Stomach (tissue), 4 donors: ENCODE data around the gene FZD7.

Source experiments
- POLR2A ChIP-seq, 4 donors: fragments of 450-650 bp; IDR thresholded peaks; one replicate each; pipeline ENCODE4 v1.6.1; 2016; ENCODE audit warnings: antibody characterized with exemption in 4 of 4, control low read depth in 2 of 4, mild to moderate bottlenecking in 1 of 4, moderate library complexity in 1 of 4
- TF ChIP-seq, protein P1 (sequence below), 7 experiments: fragments of 450-650 bp in 4 of 7; fragments of 200-600 bp in 3 of 7; sonication (generic) in 3 of 7; IDR thresholded peaks; one replicate each; pipeline ENCODE4 v1.5.1; 2016 to 2019; ENCODE audit warnings: antibody characterized with exemption in 7 of 7, control low read depth in 2 of 7, mild to moderate bottlenecking in 1 of 7

DNA sequence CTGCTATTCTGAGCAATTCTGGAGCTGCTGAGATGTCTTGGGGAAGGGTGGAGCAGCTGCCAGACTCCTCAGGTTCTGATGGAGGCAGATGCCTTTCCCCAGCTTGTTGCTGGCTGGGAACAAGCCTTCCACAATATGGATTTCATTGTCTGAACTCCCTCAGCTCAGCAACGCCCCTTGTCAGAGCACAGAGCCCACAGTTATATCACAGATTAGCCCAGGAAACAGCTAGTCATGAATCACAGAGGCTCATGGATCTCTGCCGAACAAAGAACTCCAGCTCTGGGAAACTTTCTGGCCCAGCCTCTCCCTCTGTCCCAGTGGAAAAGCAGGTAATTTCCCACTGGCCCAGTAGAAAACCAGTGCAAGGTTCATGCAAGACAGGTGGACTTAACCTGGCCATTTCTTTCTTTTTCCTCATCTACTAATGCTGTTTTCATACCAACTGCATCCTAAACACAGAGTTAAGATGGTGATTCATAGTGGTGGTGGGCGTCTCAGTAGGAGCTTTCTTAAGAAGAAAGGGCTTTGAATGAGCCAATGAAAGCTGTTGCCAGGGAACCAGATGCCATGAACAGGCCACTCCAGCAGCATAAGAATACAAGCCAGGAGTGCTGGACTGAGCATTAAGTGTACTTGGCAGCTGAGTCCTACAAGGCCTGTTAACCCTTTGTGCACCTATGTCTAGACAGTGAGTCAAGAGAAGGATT is 30.7 kb downstream of the FZD7 start:
- no peak for TF ChIP-seq POLR2A (IDR thresholded peaks at IDR 0.05)
- TF ChIP-seq, protein P1, sequence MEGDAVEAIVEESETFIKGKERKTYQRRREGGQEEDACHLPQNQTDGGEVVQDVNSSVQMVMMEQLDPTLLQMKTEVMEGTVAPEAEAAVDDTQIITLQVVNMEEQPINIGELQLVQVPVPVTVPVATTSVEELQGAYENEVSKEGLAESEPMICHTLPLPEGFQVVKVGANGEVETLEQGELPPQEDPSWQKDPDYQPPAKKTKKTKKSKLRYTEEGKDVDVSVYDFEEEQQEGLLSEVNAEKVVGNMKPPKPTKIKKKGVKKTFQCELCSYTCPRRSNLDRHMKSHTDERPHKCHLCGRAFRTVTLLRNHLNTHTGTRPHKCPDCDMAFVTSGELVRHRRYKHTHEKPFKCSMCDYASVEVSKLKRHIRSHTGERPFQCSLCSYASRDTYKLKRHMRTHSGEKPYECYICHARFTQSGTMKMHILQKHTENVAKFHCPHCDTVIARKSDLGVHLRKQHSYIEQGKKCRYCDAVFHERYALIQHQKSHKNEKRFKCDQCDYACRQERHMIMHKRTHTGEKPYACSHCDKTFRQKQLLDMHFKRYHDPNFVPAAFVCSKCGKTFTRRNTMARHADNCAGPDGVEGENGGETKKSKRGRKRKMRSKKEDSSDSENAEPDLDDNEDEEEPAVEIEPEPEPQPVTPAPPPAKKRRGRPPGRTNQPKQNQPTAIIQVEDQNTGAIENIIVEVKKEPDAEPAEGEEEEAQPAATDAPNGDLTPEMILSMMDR (IDR thresholded peaks at IDR 0.05), result no peak
